ENCODE results near the gene CHRNE. TPM values are rescaled to one million over a fixed set of nuclear protein-coding genes. Genes with fewer than 3 reads are reported as not detected.
A peak's percentile ranks its signal among the peaks of the same experiment; 100 is the strongest.

The CHRNE gene
- total and polyA plus RNA-seq, 2 of the 13 experiments (the other 11 are each of a cell fraction or from before 2014, with no cell fraction given): 0.53 to 0.59 TPM

DNA sequence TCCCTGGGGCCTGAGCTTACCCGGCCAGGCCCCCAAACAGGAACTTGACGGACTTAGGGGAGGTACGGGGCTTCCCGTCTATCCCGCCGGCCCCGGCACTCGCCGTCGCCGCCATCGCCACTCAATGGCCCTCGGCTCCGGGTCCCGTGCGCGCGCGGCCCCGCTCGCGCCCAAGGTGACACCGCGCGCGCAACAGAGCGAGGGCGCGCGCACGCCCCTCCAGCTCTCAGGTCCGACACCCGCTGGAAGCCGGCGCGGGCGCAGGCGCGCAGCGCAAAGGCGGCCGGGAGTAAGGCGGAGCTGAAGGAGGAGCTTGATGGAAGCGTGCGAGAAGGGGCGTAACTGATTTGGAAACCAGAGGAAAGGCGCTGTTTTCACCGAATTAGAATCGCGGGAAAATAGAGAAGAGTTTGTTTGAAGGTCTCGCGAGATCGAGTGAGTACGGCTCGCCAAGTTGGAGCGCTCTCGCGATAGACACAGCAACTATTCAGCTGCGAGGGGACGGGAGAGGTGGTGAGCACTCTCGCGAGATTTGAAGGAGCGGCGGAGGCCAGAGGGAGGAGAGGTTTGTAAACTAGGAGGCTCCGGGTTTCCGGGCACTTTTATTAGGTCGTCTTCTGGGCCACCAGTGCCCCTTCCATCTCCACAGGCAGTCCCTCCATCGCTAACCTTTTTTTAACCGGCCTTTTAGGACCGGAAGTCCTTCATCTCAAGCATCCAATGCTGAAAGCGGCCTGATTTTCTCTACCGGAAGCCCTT lies 37.1 kb upstream of the CHRNE start, which contains the start of the genes RNF167 and SLC25A11:
Gene RNF167 (plus strand): TSS at position 473 of the 759 bp plus-strand sequence. CDS start 642 bp downstream, outside the sequence.
Gene SLC25A11 (minus strand): TSS at position 251 of the 759 bp plus-strand sequence. CDS start 136 bp downstream, at position 115.
- BruUV-seq (replicated peaks): no TSS peak
- H3K27me3 ChIP-seq (ENCODE audit: control insufficient read depth in 1 of 2, insufficient read depth in 2 of 2, low read length in 2 of 2): no peaks in the 10 kb centered on the region; a peak in 1 of 5 replicates
- H3K79me2 ChIP-seq (ENCODE audit: insufficient read depth, low read length): peaks cover 45% of the 10 kb centered on the region
- intact Hi-C loops (cut with micrococcal nuclease; ENCODE audit: unreplicated experiment) (no loop called here), in situ Hi-C loops (cut with HindIII; ENCODE audit: extremely low pct_ligation_motif_present, low pct_unique_long_range_greater_than_20kb) (no loop called here)
- POLR2A ChIA-PET: interaction anchor here (0.8 to 3.9 kb wide), 29 partner anchors 9 to 403 kb away, joined by 3 to 201 read pairs (median 5); partner anchors contain the start of genes ARRB2, CAMTA2, ENO3 and GLTPD2
- peak within 1 kb of the TSS; percentile 91 to 97 (median 93) for H3K4me3 ChIP-seq (replicated peaks in 1 of 3; ENCODE audit: insufficient read depth in 1 of 3, low read depth in 2 of 3, low read length in 3 of 3)
- WGBS (ENCODE audit: low lambda C conversion rate): 1% methylated on average over 43 of the region's 72 CpGs
- peaks cover 8 to 32% of the 10 kb centered on the region in 2 experiments for H3K36me3 ChIP-seq (replicated peaks in 1 of 2; ENCODE audit: control insufficient read depth in 1 of 2, insufficient read depth in 2 of 2, low read length in 2 of 2)
- H3K9ac ChIP-seq (ENCODE audit: insufficient read depth, low read depth, low read length): peak within 1 kb of the TSS; percentile 95
- peak; percentile 79 for ATAC-seq
- peak within 1 kb of the TSS; percentile 98 for H3K4me2 ChIP-seq (ENCODE audit: low read depth, low read length)
- DNase-seq (ENCODE audit: low spot score): peak; percentile 100
- H3K9me3 ChIP-seq (ENCODE audit: low read length): no peaks in the 10 kb centered on the region
- peaks cover 7% of the 10 kb centered on the region; the same call in 1 of the 2 replicates for H4K20me1 ChIP-seq (ENCODE audit: insufficient read depth, low read length)
- peak; percentile 98 for FAIRE-seq
- H2AFZ ChIP-seq (ENCODE audit: low read length): no peak within 1 kb of the TSS
- CTCF ChIA-PET (ENCODE audit: low intra/inter-chr PET ratio, low total read pairs): no interaction called here
- peaks cover 30% of the 10 kb centered on the region for H3K4me1 ChIP-seq (ENCODE audit: insufficient read depth, low read length)
- peak within 1 kb of the TSS; percentile 96 for H3K27ac ChIP-seq (ENCODE audit: extremely low read length, insufficient read depth, low read length)
- no peak for TF ChIP-seq ZNF333 (CRISPR knock-in tag; IDR thresholded peaks at IDR 0.05; ENCODE audit: borderline replicate concordance)
- TF ChIP-seq, protein P1, sequence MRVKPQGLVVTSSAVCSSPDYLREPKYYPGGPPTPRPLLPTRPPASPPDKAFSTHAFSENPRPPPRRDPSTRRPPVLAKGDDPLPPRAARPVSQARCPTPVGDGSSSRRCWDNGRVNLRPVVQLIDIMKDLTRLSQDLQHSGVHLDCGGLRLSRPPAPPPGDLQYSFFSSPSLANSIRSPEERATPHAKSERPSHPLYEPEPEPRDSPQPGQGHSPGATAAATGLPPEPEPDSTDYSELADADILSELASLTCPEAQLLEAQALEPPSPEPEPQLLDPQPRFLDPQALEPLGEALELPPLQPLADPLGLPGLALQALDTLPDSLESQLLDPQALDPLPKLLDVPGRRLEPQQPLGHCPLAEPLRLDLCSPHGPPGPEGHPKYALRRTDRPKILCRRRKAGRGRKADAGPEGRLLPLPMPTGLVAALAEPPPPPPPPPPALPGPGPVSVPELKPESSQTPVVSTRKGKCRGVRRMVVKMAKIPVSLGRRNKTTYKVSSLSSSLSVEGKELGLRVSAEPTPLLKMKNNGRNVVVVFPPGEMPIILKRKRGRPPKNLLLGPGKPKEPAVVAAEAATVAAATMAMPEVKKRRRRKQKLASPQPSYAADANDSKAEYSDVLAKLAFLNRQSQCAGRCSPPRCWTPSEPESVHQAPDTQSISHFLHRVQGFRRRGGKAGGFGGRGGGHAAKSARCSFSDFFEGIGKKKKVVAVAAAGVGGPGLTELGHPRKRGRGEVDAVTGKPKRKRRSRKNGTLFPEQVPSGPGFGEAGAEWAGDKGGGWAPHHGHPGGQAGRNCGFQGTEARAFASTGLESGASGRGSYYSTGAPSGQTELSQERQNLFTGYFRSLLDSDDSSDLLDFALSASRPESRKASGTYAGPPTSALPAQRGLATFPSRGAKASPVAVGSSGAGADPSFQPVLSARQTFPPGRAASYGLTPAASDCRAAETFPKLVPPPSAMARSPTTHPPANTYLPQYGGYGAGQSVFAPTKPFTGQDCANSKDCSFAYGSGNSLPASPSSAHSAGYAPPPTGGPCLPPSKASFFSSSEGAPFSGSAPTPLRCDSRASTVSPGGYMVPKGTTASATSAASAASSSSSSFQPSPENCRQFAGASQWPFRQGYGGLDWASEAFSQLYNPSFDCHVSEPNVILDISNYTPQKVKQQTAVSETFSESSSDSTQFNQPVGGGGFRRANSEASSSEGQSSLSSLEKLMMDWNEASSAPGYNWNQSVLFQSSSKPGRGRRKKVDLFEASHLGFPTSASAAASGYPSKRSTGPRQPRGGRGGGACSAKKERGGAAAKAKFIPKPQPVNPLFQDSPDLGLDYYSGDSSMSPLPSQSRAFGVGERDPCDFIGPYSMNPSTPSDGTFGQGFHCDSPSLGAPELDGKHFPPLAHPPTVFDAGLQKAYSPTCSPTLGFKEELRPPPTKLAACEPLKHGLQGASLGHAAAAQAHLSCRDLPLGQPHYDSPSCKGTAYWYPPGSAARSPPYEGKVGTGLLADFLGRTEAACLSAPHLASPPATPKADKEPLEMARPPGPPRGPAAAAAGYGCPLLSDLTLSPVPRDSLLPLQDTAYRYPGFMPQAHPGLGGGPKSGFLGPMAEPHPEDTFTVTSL (CRISPR knock-in tag; IDR thresholded peaks at IDR 0.05; ENCODE audit: borderline replicate concordance): no peak
- peak; percentile 40; the same call in 1 of the 2 replicates for TF ChIP-seq HOXA5 (CRISPR knock-in tag; IDR thresholded peaks at IDR 0.05)
- no peak for TF ChIP-seq ELF4 (CRISPR knock-in tag; IDR thresholded peaks at IDR 0.05; ENCODE audit: borderline replicate concordance)
- TF ChIP-seq MEIS1 (CRISPR knock-in tag; IDR thresholded peaks at IDR 0.05; ENCODE audit: borderline replicate concordance): no peak
- TF ChIP-seq KIAA2018 (CRISPR knock-in tag; IDR thresholded peaks at IDR 0.05; ENCODE audit: borderline replicate concordance): no peak
- TF ChIP-seq POGZ (CRISPR knock-in tag; IDR thresholded peaks at IDR 0.05): 0 out of 2 replicates have a peak, but pooled peaks have one; percentile 25
- TF ChIP-seq CREB1 (IDR thresholded peaks at IDR 0.05): 0 out of 2 replicates have a peak, but pooled peaks have one; percentile 5
- TF ChIP-seq CREB1 (CRISPR knock-in tag; IDR thresholded peaks at IDR 0.05): peak; percentile 41; the same call in 1 of the 2 replicates
